Activated gamma-delta T cell (primary cell): Measurements from ENCODE around the gene NDUFS6.

ENCODE experiments used
- DNase-seq: peaks from one replicate; lab custom pipeline; 2025; lab: John Stamatoyannopoulos, UW

The NDUFS6 gene

GRCh38 chr5:1851290-1851934, 50.2 kb downstream of the NDUFS6 start:
- DNase-seq: no peak

GRCh38 chr5:1852324-1852947, 51.2 kb downstream of the NDUFS6 start:
- no peak for DNase-seq

DNA sequence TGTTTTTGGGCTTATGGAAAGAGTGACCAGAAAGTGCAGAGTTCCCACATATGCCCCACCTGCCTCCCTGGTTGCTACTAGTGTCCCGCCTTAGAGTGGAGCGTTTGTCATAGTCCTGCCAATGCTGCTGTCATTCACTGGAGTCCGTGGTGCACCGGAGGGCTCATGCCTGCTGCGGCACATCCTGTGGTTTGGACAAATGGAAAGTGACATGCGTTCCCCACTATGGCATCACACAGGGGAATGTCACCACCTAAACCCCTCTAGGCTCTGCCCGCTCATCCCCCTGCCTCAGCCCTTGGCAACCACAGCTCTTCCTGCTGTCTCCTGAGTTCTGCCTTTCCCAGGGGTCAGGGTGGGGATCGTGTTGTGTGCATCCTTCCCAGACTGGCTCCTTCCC, 52.3 kb downstream of the NDUFS6 start:
- no peak for DNase-seq

- no peak for DNase-seq
Observed at GRCh38 chr5:1855075-1855474, 53.9 kb downstream of the NDUFS6 start.

- no peak for DNase-seq
Observed at GRCh38 chr5:1855596-1855995, 54.4 kb downstream of the NDUFS6 start.

- DNase-seq: no peak
Observed at GRCh38 chr5:1856596-1857255, 55.5 kb downstream of the NDUFS6 start.

DNA sequence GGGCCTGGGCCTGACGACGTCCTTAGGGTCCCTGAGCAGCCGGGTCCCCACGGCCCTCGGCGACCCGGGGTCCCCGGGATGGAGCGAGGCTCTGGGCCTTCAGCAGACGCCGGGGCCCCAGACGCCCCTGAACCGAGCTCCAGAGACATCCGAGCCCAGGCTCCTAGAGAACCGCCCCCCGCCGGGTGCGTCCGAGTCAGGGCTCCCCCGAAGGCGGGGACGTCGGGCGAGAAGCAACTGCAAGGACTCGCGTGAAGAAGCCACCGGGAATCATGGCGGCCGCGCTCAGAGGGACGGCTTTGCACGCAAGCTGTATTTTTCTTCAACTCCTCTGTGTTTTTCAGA, 56.0 kb downstream of the NDUFS6 start:
- DNase-seq: no peak

DNA sequence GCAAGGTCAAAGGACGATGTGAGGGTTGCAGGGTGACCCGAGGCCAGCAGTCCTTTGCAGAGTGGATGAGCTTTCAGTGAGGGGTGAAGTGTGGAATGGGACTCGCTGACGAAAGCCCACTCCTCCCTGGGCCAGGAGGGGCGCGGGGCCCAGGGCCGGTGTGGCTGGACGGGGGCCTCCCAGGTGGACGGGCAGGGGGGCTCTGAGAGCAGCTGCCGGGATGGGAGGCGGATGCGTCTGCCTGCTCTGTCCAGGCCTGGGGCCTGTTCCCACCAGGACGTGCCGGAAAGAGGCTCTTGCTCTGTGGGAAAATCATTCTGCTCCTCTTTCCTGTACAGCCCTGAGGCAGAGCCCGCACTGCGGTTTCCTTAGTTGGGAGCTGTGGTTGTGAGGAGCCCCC, 57.2 kb downstream of the NDUFS6 start:
- no peak for DNase-seq

GRCh38 chr5:1859099-1859498, 57.9 kb downstream of the NDUFS6 start:
- DNase-seq: no peak

GRCh38 chr5:1860021-1860610, 58.9 kb downstream of the NDUFS6 start:
- no peak for DNase-seq

DNA sequence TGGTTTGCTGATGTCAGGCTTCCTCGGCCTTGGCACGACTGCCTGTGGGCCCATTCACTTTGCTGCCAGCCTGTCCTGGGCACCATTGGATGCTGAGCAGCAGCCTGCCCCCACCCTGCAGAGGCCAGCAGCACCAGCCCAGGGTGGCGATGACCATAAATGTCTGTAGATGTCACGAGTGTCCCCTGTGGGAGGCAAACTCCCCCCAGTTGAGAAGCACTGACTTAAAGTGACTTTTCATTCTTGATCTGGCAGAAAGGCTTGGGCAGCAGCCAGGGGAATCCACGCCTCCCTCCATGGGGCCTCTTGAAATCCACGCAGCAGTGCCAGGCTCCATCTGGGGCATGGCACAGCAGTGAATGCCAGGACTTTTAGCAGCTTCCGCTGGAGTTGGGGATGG, 59.7 kb downstream of the NDUFS6 start:
- DNase-seq: no peak

- no peak for DNase-seq
Observed at GRCh38 chr5:1864896-1865440, 63.8 kb downstream of the NDUFS6 start.

- DNase-seq: no peak
Observed at GRCh38 chr5:1865486-1865885, 64.3 kb downstream of the NDUFS6 start.
